Smooth muscle cell (in vitro differentiated cells): ENCODE measurements around the gene PUM1. TPM values are rescaled to one million over a fixed set of nuclear protein-coding genes. Genes with fewer than 3 reads are reported as not detected.
A peak's percentile ranks its signal among the peaks of the same experiment; 100 is the strongest.

Experiments
- DNase-seq: peaks from one replicate; lab custom pipeline; 2025; ENCODE audit not compliant: unreplicated experiment; lab: John Stamatoyannopoulos, UW
- H2AFZ ChIP-seq: fragments of 200-600 bp; sonication (generic); 2 replicates; pipeline ENCODE4 v1.6.0; 2016; ENCODE audit warnings: antibody characterized with exemption, low read depth, mild to moderate bottlenecking
- H3F3A ChIP-seq: fragments of 200-600 bp; sonication (generic); 2 replicates; pipeline ENCODE4 v1.6.0; 2017; ENCODE audit warnings: antibody characterized with exemption, low read depth
- H3K27ac ChIP-seq: fragments of 200-600 bp; sonication (generic); 2 replicates; pipeline ENCODE4 v1.5.1; 2016; ENCODE audit warnings: low read depth, mild to moderate bottlenecking
- H3K27me3 ChIP-seq: fragments of 200-600 bp; sonication (generic); 2 replicates; pipeline ENCODE4 v1.6.1; 2016; ENCODE audit warnings: low read depth, mild to moderate bottlenecking
- H3K36me3 ChIP-seq: fragments of 200-600 bp; sonication (generic); 2 replicates; pipeline ENCODE4 v1.5.1; 2016; ENCODE audit warnings: low read depth
- H3K4me1 ChIP-seq: fragments of 200-600 bp; sonication (generic); 2 replicates; pipeline ENCODE4 v1.5.1; 2016; ENCODE audit warnings: low read depth
- H3K4me2 ChIP-seq: fragments of 200-600 bp; sonication (generic); 2 replicates; pipeline ENCODE4 v1.6.0; 2016; ENCODE audit warnings: mild to moderate bottlenecking
- H3K4me3 ChIP-seq: fragments of 200-600 bp; sonication (generic); 2 replicates; pipeline ENCODE4 v1.5.1; 2016; ENCODE audit warnings: mild to moderate bottlenecking
- H3K79me2 ChIP-seq: fragments of 200-600 bp; sonication (generic); 2 replicates; pipeline ENCODE4 v1.6.0; 2016; ENCODE audit warnings: low read depth, mild to moderate bottlenecking
- H3K9ac ChIP-seq: fragments of 200-600 bp; sonication (generic); 2 replicates; pipeline ENCODE4 v1.6.0; 2016; ENCODE audit warnings: low read depth
- H3K9me3 ChIP-seq: fragments of 200-600 bp; sonication (generic); replicated peaks from 2 replicates; pipeline ENCODE4 v1.5.1; 2016; ENCODE audit warnings: low read depth
- H4K20me1 ChIP-seq: fragments of 200-600 bp; sonication (generic); 2 replicates; pipeline ENCODE4 v1.6.0; 2016; ENCODE audit warnings: low read depth
- WGBS: methylation state at CpG from one replicate; pipeline ENCODE4 v1.1.7; 2016; ENCODE audit warnings: low lambda C conversion rate; 5-methylcytosine and 5-hydroxymethylcytosine counted together
- polyA plus RNA-seq: library from polyadenylated mRNA; unstranded; fragments of >200 nt; fragmentation: Nextera tagmentation; extraction: Ambion mirVana; gene quantifications from 2 replicates; pipeline ENCODE4 v1.2.1, GENCODE V29; 2016
- total RNA-seq: library from RNA; depleted of rRNA; stranded (reverse); fragments of >200 nt; gene quantifications from 2 replicates; pipeline ENCODE4 v1.2.3, GENCODE V29; 2014
- TF ChIP-seq, protein P1 (sequence below): fragments of 200-600 bp; sonication (generic); IDR thresholded peaks from 2 replicates; pipeline ENCODE4 v1.5.1; 2017; ENCODE audit warnings: borderline replicate concordance, mild to moderate bottlenecking, antibody characterized with exemption; ENCODE audit not compliant: insufficient read depth, poor library complexity, severe bottlenecking

PUM1 gene
- total and polyA plus RNA-seq, 2 experiments from 2014 or later, result 49.0 to 78.2 TPM

DNA sequence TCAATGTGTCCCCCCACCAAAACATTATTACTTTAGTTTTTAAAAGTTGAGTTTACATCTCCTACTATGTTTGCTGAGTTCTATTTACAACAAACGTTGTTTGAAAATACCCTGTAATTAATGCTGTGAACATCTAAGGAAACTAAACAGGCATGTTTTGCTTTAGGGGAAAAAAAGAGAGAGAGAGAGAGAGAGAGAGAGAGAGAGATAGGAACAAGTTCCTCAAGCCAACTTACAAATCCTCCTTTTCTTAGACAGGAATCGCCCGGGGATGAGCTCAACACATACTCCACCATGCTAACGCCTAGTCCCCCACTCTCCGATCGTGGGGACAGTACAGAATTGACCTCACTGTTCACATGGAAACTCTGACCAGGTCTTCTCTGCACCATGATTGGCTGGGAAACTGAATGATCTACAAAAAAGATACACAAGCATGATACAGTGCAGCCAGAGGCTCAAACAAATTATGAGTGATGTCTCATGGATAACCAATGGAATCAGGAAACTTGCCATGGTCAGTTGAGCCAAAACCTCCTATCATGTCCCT, 59.8 kb downstream of the PUM1 start:
- Histone ChIP-seq H3K9me3 (no peaks in the 10 kb centered on the region), H3K27ac (peak overlapping the region; percentile 92), H3K79me2 (peaks cover 92% of the 10 kb centered on the region), H3F3A (peaks cover 24% of the 10 kb centered on the region), H3K36me3 (peaks cover 14% of the 10 kb centered on the region), H3K27me3 (no peaks in the 10 kb centered on the region), H3K4me3 (no peak overlapping the region), H4K20me1 (peaks cover 100% of the 10 kb centered on the region), H3K4me2 (no peak overlapping the region), H2AFZ (no peak overlapping the region), H3K9ac (no peak overlapping the region), H3K4me1 (peaks cover 22% of the 10 kb centered on the region)
- WGBS, result 78% methylated on average over 6 of the region's 6 CpGs
- DNase-seq, result no peak
- TF ChIP-seq, protein P1, sequence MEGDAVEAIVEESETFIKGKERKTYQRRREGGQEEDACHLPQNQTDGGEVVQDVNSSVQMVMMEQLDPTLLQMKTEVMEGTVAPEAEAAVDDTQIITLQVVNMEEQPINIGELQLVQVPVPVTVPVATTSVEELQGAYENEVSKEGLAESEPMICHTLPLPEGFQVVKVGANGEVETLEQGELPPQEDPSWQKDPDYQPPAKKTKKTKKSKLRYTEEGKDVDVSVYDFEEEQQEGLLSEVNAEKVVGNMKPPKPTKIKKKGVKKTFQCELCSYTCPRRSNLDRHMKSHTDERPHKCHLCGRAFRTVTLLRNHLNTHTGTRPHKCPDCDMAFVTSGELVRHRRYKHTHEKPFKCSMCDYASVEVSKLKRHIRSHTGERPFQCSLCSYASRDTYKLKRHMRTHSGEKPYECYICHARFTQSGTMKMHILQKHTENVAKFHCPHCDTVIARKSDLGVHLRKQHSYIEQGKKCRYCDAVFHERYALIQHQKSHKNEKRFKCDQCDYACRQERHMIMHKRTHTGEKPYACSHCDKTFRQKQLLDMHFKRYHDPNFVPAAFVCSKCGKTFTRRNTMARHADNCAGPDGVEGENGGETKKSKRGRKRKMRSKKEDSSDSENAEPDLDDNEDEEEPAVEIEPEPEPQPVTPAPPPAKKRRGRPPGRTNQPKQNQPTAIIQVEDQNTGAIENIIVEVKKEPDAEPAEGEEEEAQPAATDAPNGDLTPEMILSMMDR, result no peak

DNA sequence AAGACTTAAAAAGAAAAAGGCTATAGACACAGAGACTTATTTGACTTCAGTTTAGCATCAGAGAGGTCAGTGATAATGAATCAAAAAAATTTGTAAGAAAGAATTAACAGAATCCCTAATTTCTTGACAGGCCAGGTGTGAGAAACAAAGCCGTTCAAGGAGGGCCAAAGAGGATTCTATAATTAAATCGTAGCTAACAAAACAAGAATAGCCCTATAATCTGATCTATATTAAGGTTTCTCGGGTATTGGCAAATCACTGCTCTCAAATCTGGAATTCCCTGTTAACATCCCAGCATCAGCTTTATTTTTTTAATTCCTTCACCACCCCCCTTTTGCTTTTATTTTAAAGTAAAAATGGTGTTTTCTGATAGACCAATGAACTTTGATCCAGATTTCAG, 60.3 kb downstream of the PUM1 start:
- 90% methylated on average over 3 of the region's 3 CpGs for WGBS
- no peaks in the 10 kb centered on the region for H3K27me3 ChIP-seq
- H3K9ac ChIP-seq, result no peak overlapping the region
- H3K9me3 ChIP-seq, result no peaks in the 10 kb centered on the region
- H3K4me3 ChIP-seq, result no peak overlapping the region
- H3K27ac ChIP-seq, result peak overlapping the region; percentile 92
- H3K4me1 ChIP-seq, result peaks cover 17% of the 10 kb centered on the region
- peaks cover 92% of the 10 kb centered on the region for H3K79me2 ChIP-seq
- H3F3A ChIP-seq, result peaks cover 19% of the 10 kb centered on the region
- no peak overlapping the region for H3K4me2 ChIP-seq
- TF ChIP-seq, protein P1, result no peak
- H3K36me3 ChIP-seq, result peaks cover 14% of the 10 kb centered on the region
- H4K20me1 ChIP-seq, result peaks cover 100% of the 10 kb centered on the region
- H2AFZ ChIP-seq, result no peak overlapping the region
- no peak for DNase-seq

DNA sequence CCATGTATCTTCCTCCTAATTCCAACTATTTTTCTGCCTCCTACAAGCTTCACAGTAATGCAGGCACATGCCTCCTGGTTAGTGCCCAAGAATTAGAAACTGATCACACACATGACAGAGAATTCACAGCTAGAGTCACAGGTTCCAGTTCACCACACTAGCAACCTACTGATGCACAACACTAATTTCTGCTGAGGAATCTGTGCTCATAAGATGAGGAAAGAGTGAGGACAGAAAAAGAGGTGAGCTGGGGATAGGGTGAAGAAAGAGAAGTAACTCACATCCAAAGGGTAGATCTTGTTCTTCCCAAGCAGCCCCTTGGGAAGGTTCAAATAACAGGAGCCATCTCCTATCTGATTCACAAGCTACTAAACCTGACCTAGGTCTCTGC, 61.3 kb downstream of the PUM1 start:
- H3K4me3 ChIP-seq, result no peak overlapping the region
- peaks cover 12% of the 10 kb centered on the region for H3K4me1 ChIP-seq
- H3K9ac ChIP-seq, result no peak overlapping the region
- no peak overlapping the region for H2AFZ ChIP-seq
- peak overlapping the region; percentile 92 for H3K27ac ChIP-seq
- peaks cover 100% of the 10 kb centered on the region for H4K20me1 ChIP-seq
- H3K9me3 ChIP-seq, result no peaks in the 10 kb centered on the region
- peaks cover 16% of the 10 kb centered on the region for H3F3A ChIP-seq
- peaks cover 92% of the 10 kb centered on the region for H3K79me2 ChIP-seq
- H3K36me3 ChIP-seq, result peaks cover 14% of the 10 kb centered on the region
- no peaks in the 10 kb centered on the region for H3K27me3 ChIP-seq
- TF ChIP-seq, protein P1, result no peak
- DNase-seq, result no peak
- H3K4me2 ChIP-seq, result no peak overlapping the region

DNA sequence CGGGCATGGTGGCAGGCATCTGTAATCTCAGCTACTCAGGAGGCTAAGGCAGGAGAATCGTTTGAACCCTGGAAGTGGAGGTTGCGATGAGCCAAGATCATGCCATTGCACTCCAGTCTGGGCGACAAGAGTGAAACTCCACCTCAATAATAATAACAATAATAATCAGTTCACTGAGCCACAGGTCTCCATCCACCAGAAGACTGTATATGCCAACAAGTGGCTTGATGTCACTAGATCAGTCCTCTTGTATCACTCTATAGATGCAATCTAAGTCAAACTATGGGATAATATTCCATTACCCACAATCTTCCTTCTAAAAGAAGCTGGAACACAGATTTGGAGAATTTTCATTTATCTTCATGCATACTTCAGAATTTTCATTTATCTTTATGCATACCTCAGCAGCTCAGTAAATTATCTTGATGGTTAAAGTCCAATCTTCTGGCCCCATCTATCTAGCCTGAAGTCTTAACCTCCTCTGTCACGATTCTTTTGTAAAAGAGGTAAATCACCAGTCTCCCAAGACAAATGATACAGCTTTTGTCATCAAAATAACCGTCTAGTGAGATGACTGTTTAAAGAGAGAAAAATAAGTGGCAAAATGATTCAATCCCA, 61.8 kb downstream of the PUM1 start:
- Histone ChIP-seq H3K9ac (no peak overlapping the region), H3K4me1 (peaks cover 12% of the 10 kb centered on the region)
- 90% methylated on average over 6 of the region's 6 CpGs for WGBS

More for the DNA sequence above, 61.8 kb downstream of the PUM1 start:
- peaks cover 14% of the 10 kb centered on the region for H3K36me3 ChIP-seq
- no peak overlapping the region for H3K4me2 ChIP-seq
- H2AFZ ChIP-seq, result no peak overlapping the region
- H3K4me3 ChIP-seq, result no peak overlapping the region
- no peaks in the 10 kb centered on the region for H3K9me3 ChIP-seq
- TF ChIP-seq, protein P1, result no peak
- no peaks in the 10 kb centered on the region for H3K27me3 ChIP-seq
- H3K27ac ChIP-seq, result peak overlapping the region; percentile 92
- H3K79me2 ChIP-seq, result peaks cover 92% of the 10 kb centered on the region
- H3F3A ChIP-seq, result peaks cover 16% of the 10 kb centered on the region
- DNase-seq, result no peak
- peaks cover 100% of the 10 kb centered on the region for H4K20me1 ChIP-seq
